ENCODE data around the gene C2orf15.

DNA sequence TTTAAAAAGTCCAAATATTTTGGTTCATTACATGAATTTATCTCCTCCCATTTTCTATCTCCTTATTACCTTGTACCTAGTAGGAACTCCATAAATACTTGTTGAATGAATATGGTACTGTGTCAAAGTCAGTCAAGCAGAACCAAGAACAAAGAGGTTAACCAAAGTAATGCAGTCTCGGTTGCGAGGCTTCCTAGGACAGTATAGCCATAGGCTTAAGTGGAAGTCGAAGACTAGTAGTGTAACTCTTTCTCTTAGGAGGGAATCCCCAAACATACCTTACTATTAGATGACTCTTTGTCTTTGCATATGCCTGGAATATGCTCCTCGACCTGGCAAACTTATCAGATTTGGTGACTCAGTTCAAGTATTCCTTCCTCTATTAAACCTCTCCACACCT lies 18.1 kb downstream of the C2orf15 start:
- no peak for TF ChIP-seq EP300 (IDR thresholded peaks at IDR 0.05)
- TF ChIP-seq, protein P1, sequence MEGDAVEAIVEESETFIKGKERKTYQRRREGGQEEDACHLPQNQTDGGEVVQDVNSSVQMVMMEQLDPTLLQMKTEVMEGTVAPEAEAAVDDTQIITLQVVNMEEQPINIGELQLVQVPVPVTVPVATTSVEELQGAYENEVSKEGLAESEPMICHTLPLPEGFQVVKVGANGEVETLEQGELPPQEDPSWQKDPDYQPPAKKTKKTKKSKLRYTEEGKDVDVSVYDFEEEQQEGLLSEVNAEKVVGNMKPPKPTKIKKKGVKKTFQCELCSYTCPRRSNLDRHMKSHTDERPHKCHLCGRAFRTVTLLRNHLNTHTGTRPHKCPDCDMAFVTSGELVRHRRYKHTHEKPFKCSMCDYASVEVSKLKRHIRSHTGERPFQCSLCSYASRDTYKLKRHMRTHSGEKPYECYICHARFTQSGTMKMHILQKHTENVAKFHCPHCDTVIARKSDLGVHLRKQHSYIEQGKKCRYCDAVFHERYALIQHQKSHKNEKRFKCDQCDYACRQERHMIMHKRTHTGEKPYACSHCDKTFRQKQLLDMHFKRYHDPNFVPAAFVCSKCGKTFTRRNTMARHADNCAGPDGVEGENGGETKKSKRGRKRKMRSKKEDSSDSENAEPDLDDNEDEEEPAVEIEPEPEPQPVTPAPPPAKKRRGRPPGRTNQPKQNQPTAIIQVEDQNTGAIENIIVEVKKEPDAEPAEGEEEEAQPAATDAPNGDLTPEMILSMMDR (IDR thresholded peaks at IDR 0.05), result no peak
- no peak for TF ChIP-seq POLR2A (IDR thresholded peaks at IDR 0.05)
- no peak for TF ChIP-seq POLR2AphosphoS5 (IDR thresholded peaks at IDR 0.05)

Data from sigmoid colon (tissue), 4 donors.